GM12878 (cell line): Measurements from ENCODE around the gene ENTPD3.

Source experiments
- FOXM1 ChIP-seq: IDR thresholded peaks from 2 replicates; pipeline ENCODE4 v1.6.1; 2012; ENCODE audit warnings: low read depth, mild to moderate bottlenecking, inconsistent platforms, low read length, moderate library complexity
- RAD21 ChIP-seq: IDR thresholded peaks from 2 replicates; pipeline ENCODE4 v1.6.1; 2011; ENCODE audit warnings: mild to moderate bottlenecking, low read depth, low read length, moderate library complexity; ENCODE audit not compliant: insufficient read depth
- TAF1 ChIP-seq: IDR thresholded peaks from 2 replicates; pipeline ENCODE4 v1.6.1; 2011; ENCODE audit warnings: mild to moderate bottlenecking, low read depth, low read length, borderline replicate concordance
- TF ChIP-seq, protein P1 (sequence below), 3 experiments: IDR thresholded peaks in 2 of 3; conservative IDR thresholded peaks in 1 of 3; 2 replicates each; pipeline ENCODE4 v1.5.1; 2011; ENCODE audit warnings: low read depth in 3 of 3, low read length in 3 of 3, mild to moderate bottlenecking in 3 of 3, control low read depth in 2 of 3, moderate library complexity in 2 of 3, inconsistent platforms in 1 of 3, mixed read lengths in 1 of 3; ENCODE audit not compliant: control insufficient read depth in 2 of 3, insufficient read depth in 1 of 3; ENCODE audit errors: extremely low read depth in 1 of 3

DNA sequence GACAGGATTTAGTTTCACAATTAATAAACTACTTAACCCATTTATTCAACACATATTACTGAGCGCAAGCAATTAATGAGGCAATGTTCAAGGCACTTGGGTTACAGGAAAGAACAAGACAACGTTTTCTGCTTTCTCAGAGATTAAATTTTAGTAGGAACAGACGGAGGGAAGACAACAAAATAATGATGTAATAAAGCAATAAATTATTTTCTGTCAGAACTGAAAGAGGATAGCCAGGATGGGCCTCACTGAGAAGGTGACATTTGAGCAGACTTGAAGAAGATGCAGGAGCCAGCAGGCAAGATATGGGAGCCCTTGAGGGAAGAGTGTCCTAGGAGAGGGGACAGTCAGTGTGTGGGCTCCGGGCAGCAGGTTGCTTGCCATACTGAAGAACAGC is 58.9 kb downstream of the ENTPD3 start:
- TF ChIP-seq RAD21: no peak
- no peak for TF ChIP-seq TAF1
- TF ChIP-seq, protein P1, sequence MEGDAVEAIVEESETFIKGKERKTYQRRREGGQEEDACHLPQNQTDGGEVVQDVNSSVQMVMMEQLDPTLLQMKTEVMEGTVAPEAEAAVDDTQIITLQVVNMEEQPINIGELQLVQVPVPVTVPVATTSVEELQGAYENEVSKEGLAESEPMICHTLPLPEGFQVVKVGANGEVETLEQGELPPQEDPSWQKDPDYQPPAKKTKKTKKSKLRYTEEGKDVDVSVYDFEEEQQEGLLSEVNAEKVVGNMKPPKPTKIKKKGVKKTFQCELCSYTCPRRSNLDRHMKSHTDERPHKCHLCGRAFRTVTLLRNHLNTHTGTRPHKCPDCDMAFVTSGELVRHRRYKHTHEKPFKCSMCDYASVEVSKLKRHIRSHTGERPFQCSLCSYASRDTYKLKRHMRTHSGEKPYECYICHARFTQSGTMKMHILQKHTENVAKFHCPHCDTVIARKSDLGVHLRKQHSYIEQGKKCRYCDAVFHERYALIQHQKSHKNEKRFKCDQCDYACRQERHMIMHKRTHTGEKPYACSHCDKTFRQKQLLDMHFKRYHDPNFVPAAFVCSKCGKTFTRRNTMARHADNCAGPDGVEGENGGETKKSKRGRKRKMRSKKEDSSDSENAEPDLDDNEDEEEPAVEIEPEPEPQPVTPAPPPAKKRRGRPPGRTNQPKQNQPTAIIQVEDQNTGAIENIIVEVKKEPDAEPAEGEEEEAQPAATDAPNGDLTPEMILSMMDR (IDR thresholded peaks at IDR 0.05 in 2 of 3, conservative IDR thresholded peaks at IDR 0.05 in 1 of 3; ENCODE audit: control insufficient read depth in 2 of 3, extremely low read depth in 1 of 3, insufficient read depth in 1 of 3, low read depth in 3 of 3, low read length in 3 of 3): no peak
- no peak for TF ChIP-seq FOXM1
